HG03439 (cell line): ENCODE measurements around the gene SLC45A1.
"Not testable (repeated sequence)": the region's sequence is repeated elsewhere in the genome, so short reads cannot be mapped to it uniquely, and the experiment has no call there.

Source experiments
- ATAC-seq: cut with Tn5 transposase; IDR thresholded peaks from one replicate; pipeline ENCODE4 v1.9.1; 2021; ENCODE audit warnings: mild to moderate bottlenecking, moderate library complexity; ENCODE audit not compliant: unreplicated experiment

The SLC45A1 gene

GRCh38 chr1:8364528-8365442 lies 46.9 kb downstream of the SLC45A1 start:
- no peak for ATAC-seq

GRCh38 chr1:8365661-8366362 lies 47.9 kb downstream of the SLC45A1 start:
- ATAC-seq = no peak

- ATAC-seq = no peak
Observed at GRCh38 chr1:8367571-8368194, 49.8 kb downstream of the SLC45A1 start.

DNA sequence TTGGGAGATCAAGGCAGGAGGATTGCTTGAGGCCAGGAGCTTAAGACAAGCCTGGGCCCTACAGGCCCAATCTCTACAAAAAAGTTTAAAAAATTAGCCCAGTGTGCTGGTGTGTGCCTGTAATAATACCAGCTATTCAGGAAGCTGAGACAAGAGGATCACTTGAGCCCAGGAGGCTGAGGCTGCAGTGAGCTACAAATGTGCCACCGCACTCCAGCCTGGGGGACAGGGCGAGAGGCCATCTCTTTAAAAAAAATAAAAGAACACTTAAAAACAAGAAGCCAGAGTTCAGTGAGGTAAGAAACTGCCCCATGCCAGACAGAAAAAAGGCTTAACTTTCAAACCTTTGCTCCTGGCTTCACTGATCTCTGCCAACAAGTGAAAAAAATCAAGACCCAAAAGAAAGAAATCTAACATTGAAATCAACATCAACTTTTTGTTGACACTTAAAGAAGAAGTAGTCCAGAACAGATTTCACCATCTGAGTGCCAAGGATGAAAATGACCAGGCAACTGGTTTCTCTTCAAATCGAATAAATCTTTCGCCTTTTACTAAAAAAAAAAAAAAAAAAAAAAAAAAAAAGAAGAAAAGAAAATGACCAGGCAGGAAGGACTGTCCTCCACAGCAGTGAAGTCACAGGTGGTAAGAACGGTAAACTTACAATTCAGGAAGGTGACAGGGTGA lies 51.2 kb downstream of the SLC45A1 start:
- ATAC-seq = no peak

DNA sequence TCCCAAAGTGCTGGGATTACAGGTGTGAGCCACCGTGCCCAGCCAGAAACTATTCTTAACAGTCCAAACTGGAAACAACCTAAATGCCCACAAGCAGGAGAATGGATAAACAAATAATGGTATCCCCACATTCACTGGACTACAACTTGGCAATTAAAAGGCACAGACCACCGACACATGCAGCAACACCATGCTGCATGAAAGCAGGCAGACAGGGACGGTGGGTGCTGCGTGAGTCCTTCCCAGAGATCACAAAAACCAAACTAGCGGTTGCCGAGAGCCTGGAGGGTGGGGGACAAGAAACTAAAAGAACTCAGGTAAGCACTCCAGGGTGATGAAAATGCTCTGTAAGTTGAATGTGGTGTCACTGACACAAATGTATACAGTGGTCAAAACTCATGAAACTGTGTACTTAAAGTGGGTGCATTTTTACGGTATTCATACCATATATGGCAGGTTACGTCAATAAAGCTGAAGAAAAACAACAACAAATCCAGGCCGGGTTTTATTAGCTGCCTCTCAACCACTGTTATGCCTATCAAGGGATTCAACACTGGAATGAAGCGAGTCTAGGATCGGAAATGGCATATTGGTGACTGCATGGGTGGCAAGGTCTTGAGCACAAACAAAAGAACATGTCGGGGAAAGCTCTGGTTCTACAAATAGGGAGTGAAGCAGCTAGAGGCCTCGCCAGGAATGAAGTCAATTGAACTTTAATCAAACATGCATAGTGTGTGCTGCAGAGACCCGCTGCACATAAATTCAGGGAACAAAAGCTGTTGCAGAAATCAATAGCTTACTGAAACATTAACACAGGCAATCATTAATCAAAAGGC lies 52.4 kb downstream of the SLC45A1 start:
- no peak for ATAC-seq

DNA sequence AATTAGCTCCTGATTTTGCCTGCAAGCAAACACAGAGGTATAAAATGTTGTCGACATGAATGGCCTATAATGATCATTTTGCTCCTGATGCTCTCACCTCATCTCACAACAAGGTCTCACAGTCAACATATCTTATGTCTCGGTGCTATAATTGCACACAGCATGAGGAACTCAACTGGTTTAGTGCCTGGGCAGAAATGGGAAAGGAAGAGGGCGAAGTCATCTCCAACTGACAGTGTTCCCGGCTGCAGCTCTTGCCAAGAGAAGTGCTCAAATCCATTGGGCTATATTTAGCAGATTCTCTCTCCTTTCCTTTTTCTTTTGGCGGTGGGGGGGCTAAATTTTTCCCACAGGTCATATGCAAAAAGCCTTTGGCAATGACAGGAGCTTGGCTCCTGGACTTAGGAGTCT lies 53.0 kb downstream of the SLC45A1 start:
- ATAC-seq = no peak

- ATAC-seq = no peak
Observed at GRCh38 chr1:8371372-8371991, 53.6 kb downstream of the SLC45A1 start.

GRCh38 chr1:8373125-8373524 lies 55.2 kb downstream of the SLC45A1 start:
- ATAC-seq = no peak

DNA sequence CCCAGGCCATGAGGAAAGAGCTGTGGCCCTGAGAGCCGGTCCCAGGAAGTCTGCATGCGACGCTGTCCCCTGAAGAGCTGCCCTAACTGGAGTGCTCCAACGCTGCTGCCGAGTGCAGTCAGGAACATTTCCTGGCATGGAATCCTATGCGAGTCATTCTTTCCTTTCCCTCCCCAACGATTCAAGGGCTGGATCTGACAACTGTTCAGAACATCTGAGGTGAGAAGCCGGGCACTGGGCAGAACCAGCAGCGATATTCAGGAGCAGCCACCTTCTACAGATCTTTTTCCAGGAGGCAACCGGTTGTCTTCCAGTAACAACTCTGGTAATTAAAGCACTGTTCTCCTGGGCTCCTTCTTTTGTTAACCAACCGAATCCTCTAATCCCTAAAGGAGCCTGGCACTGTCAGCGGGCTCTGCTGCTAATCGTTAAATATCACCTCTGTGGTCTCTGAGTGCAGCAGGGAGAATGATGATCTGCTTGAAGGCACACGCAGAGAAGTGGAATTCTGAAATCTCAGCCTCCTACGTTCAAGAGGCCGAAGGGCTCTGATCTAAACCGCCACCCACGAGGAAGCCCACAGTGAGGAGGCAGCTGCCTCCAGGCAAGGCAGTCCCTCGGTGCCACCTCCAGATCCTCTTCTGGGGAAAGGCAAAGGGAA lies 55.8 kb downstream of the SLC45A1 start:
- no peak for ATAC-seq

DNA sequence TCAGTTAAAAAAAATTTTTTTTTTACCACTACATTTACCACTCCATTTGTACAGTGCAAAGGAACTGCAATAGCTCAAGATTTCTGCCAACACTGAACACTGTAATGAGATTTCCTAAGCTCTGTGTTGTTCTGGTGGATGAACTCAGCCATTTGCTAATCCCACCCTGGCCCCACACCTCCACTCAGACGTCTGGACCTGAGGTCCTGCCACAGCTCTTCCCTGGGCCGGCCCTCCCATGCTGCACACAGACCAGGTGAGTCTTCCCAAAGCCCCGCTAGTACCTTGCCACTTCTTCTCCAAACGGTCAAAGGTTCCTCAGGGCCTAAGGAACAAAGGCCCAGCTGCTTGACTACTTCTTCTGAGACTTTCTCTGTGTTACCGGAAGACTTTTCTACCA lies 56.4 kb downstream of the SLC45A1 start:
- no peak for ATAC-seq

DNA sequence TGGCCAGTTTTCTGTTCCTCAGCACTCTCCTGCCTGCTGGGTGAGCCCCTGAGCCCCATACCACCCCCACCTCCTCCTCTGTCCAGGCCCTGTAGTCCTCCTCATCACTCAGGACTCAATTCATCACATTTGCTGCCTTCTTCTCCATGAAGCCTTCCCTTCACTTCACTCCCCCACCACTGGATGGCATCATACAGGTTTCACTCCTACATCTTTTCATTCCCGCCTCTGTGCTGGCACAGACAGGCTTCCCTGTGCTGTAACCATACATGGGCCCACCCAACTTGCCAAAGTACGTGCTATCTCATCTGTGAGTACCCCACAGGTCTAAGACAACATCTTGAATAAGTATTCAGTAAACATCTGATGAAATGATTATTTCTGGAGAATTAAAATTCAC lies 56.9 kb downstream of the SLC45A1 start:
- no peak for ATAC-seq

DNA sequence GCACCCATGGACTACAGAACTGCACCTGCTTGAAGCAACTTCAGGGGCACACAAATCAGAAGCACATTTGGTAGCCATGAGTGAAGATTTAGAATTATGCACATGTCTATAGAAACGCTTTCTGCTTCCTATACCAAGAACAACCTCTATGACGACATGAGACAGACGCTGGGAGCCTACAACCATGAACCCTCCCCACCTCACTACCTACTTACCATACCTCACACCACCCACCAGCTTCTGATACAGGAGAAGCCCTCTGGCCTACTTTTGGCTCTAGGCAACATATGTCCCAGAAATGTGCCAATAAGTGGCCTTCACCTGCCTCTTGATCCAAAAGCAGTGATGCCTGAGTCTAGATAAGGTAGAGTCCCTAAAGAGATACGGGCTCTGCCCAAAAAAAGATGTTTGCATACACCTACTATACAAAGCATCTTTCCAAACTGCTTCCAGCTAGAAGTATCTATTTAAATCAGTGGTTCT lies 58.5 kb downstream of the SLC45A1 start:
- no peak for ATAC-seq

DNA sequence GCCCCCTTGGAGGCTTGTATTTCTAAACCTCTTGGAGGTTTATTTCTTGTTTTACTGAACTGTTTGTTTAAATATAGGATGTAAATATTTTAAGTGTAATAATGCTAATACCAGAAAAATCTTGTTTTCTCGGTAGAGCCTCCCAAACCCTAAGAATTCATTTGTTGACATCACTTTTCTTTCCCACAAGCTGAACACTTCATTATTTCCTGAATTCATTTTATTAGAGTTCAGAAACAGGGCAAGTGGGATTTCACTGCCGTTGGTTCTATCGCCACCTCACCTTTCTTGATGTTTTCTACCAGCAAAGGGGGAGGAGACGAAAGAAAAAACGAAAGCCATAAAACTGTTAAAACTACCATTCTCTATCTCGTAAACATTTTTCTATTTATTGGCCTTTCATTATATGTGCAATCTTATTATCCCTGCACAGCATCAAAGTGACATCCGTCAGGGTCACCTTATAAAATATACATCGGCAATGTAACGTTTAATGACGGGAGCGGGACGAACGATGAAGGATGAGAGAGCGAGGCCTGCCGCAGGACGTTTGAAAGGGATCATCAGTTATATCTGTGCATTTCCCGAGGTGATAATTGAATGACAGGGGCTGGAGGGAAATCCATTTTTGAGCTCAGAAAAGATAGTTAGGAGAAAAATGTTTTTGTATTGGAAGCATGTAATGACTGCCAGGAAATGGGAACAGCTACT lies 59.5 kb downstream of the SLC45A1 start:
- no peak for ATAC-seq

GRCh38 chr1:8378178-8378577 lies 60.3 kb downstream of the SLC45A1 start:
- no peak for ATAC-seq

- ATAC-seq = no peak
Observed at GRCh38 chr1:8378981-8379470, 61.1 kb downstream of the SLC45A1 start.

DNA sequence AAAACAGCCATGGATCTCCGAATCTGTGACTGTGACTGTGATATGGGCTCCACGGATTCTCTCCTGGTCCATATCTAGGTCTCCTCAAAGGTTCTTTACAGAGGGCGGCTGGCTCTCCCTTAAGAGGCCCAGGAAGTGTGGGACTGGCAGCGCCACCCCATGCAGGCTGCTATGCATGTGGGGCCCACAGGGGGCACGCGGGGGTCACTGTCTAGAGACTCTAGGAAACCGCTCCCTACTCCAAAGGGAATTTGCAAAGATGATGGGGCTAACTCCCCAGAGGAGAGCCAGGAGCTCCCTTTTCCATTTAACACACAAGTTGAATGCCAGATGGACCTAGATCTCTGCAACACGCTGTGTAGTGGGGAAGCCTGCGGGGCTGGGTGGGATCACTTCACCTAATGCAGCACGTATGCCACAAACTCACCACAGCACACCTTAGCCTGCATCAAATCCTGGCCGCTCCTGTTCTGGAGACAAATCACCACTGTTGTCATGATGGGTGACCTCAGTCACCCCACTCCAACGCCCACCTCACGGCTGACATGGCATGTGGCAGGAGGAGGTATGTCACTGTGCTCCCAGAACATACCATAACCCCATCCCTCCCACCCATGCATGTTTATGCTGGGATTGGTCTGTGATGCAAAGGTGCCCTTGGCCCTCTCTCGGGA lies 61.7 kb downstream of the SLC45A1 start:
- no peak for ATAC-seq

GRCh38 chr1:8380310-8380709 lies 62.4 kb downstream of the SLC45A1 start:
- ATAC-seq = not testable (repeated sequence)

DNA sequence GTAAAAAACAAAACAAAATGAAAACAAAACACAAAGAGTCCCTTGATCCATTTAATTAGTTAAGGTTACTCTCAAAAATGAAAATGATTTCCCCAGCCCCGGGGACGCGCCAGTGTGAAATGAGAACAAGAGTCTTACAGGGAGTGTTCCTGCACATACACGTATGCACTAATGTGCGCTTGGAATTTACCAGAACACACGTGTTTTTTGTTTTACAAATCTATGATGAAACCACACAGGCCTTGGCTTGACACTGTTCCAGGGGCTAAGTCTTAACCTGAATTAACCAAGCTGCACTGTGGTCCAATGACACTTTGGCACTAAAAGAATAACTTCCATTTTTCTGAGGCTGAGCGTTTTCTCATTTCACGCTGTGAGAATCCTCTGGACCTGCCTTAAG lies 63.7 kb downstream of the SLC45A1 start:
- no peak for ATAC-seq
